Stimulated activated naive B cell treated with anti-CD40 and anti-IgM and Interleukin-4, amounts not matched to agents 10 μg/mL and 1 μg/mL and 100 μg/mL, for 72 hours (primary cell): ENCODE measurements around the gene BUD13.

Experiments used
- ATAC-seq, 2 donors: fragments of 150-1000 bp; cut with Tn5 transposase; replicated peaks; 2 replicates each; pipeline ENCODE4 v1.10.0; 2021; ENCODE audit warnings: moderate library complexity in 1 of 2
- DNase-seq: peaks from one replicate; pipeline ENCODE4 v3.0.0; 2021
- H3K27ac Mint-ChIP-seq: one replicate; pipeline ENCODE4 v1.8.0; 2022; ENCODE audit warnings: mild to moderate bottlenecking, mixed read lengths
- H3K27me3 Mint-ChIP-seq, 2 donors: one replicate each; pipeline ENCODE4 v1.8.0; 2022; ENCODE audit warnings: mixed read lengths in 2 of 2
- H3K36me3 Mint-ChIP-seq, 2 donors: one replicate each; pipeline ENCODE4 v1.8.0; 2022; ENCODE audit warnings: mixed read lengths in 2 of 2, mild to moderate bottlenecking in 1 of 2
- H3K4me1 Mint-ChIP-seq, 2 donors: one replicate each; pipeline ENCODE4 v1.8.0; 2022; ENCODE audit warnings: mixed read lengths in 2 of 2, mild to moderate bottlenecking in 1 of 2
- H3K4me3 Mint-ChIP-seq, 2 donors: one replicate each; pipeline ENCODE4 v1.8.0; 2022; ENCODE audit warnings: mild to moderate bottlenecking in 2 of 2, mixed read lengths in 2 of 2, moderate library complexity in 1 of 2
- H3K9me3 Mint-ChIP-seq, 2 donors: one replicate each; pipeline ENCODE4 v1.8.0; 2022; ENCODE audit warnings: mixed read lengths in 2 of 2, mild to moderate bottlenecking in 1 of 2

BUD13 gene

GRCh38 chr11:116788534-116788933, 15.7 kb upstream of the BUD13 start:
- H3K27ac Mint-ChIP-seq: peak overlapping the region; percentile 98
- ATAC-seq (no peak), DNase-seq (no peak)
- H3K27me3 Mint-ChIP-seq: peaks cover 7 to 10% of the 10 kb centered on the region in 2 donors
- H3K36me3 Mint-ChIP-seq: peaks cover 20 to 32% of the 10 kb centered on the region in 2 donors
- peaks cover 19 to 39% of the 10 kb centered on the region in 2 donors for H3K4me1 Mint-ChIP-seq
- no peaks in the 10 kb centered on the region for H3K9me3 Mint-ChIP-seq
- H3K4me3 Mint-ChIP-seq: peak overlapping the region; percentile 95 to 96

GRCh38 chr11:116787786-116788486, 15.1 kb upstream of the BUD13 start, which contains the start of gene ZPR1:
Gene ZPR1, minus strand, starts transcription at chr11:116788023. Its CDS starts 33 bp downstream, at chr11:116787990.
- Mint-ChIP-seq H3K4me1 (peaks cover 19 to 39% of the 10 kb centered on the region in 2 donors), H3K36me3 (peaks cover 26 to 38% of the 10 kb centered on the region in 2 donors), H3K9me3 (no peaks in the 10 kb centered on the region), H3K27ac (peak within 1 kb of the TSS; percentile 98), H3K4me3 (peak within 1 kb of the TSS; percentile 95 to 96), H3K27me3 (peaks cover 7 to 10% of the 10 kb centered on the region in 2 donors)
- peak; percentile 72 for DNase-seq
- ATAC-seq: peak; percentile 91 to 94

- peaks cover 29 to 44% of the 10 kb centered on the region in 2 donors for H3K36me3 Mint-ChIP-seq
- no peak for DNase-seq
- H3K27ac Mint-ChIP-seq: peak overlapping the region; percentile 90
Measured at GRCh38 chr11:116787436-116787785, 14.6 kb upstream of the BUD13 start.

GRCh38 chr11:116786966-116787365, 14.2 kb upstream of the BUD13 start:
- peaks cover 19 to 39% of the 10 kb centered on the region in 2 donors for H3K4me1 Mint-ChIP-seq
- H3K27me3 Mint-ChIP-seq: peaks cover 7 to 10% of the 10 kb centered on the region in 2 donors
- peak overlapping the region; percentile 90 for H3K27ac Mint-ChIP-seq
- no peak for DNase-seq
- H3K9me3 Mint-ChIP-seq: no peaks in the 10 kb centered on the region
- H3K36me3 Mint-ChIP-seq: peaks cover 33 to 48% of the 10 kb centered on the region in 2 donors
- ATAC-seq: no peak
- H3K4me3 Mint-ChIP-seq: peak overlapping the region; percentile 95 to 96

More at GRCh38 chr11:116787436-116787785, 14.6 kb upstream of the BUD13 start:
- H3K4me3 Mint-ChIP-seq: peak overlapping the region; percentile 95 to 96
- peaks cover 7 to 10% of the 10 kb centered on the region in 2 donors for H3K27me3 Mint-ChIP-seq
- H3K4me1 Mint-ChIP-seq: peaks cover 19 to 39% of the 10 kb centered on the region in 2 donors
- H3K9me3 Mint-ChIP-seq: no peaks in the 10 kb centered on the region
- peak; percentile 10 to 17 for ATAC-seq

GRCh38 chr11:116786326-116786725, 13.5 kb upstream of the BUD13 start:
- H3K27ac Mint-ChIP-seq: no peak overlapping the region
- peaks cover 39 to 54% of the 10 kb centered on the region in 2 donors for H3K36me3 Mint-ChIP-seq
- H3K4me1 Mint-ChIP-seq: peaks cover 19 to 40% of the 10 kb centered on the region in 2 donors
- H3K27me3 Mint-ChIP-seq: peaks cover 7 to 8% of the 10 kb centered on the region in 2 donors
- peak overlapping the region; percentile 95 to 96 for H3K4me3 Mint-ChIP-seq
- DNase-seq (no peak), ATAC-seq (no peak)
- H3K9me3 Mint-ChIP-seq: no peaks in the 10 kb centered on the region

- Mint-ChIP-seq H3K36me3 (peaks cover 54 to 77% of the 10 kb centered on the region in 2 donors), H3K27me3 (no peaks in the 10 kb centered on the region), H3K4me1 (peaks cover 16 to 42% of the 10 kb centered on the region in 2 donors), H3K4me3 (no peak overlapping the region), H3K9me3 (no peaks in the 10 kb centered on the region), H3K27ac (peak overlapping the region; percentile 9)
- DNase-seq (no peak), ATAC-seq (no peak)
Measured at GRCh38 chr11:116782728-116783127, 9.9 kb upstream of the BUD13 start.

GRCh38 chr11:116778556-116778955, 5.8 kb upstream of the BUD13 start:
- DNase-seq: no peak
- Mint-ChIP-seq H3K9me3 (no peaks in the 10 kb centered on the region), H3K27me3 (no peaks in the 10 kb centered on the region), H3K36me3 (peaks cover 55 to 73% of the 10 kb centered on the region in 2 donors), H3K4me1 (peaks cover 23 to 54% of the 10 kb centered on the region in 2 donors), H3K4me3 (no peak overlapping the region), H3K27ac (no peak overlapping the region)
- no peak for ATAC-seq

GRCh38 chr11:116777056-116777455, 4.3 kb upstream of the BUD13 start:
- Mint-ChIP-seq H3K9me3 (no peaks in the 10 kb centered on the region), H3K27ac (peak overlapping the region; percentile 6), H3K4me1 (peaks cover 25 to 58% of the 10 kb centered on the region in 2 donors), H3K4me3 (no peak overlapping the region), H3K36me3 (peaks cover 42 to 58% of the 10 kb centered on the region in 2 donors), H3K27me3 (no peaks in the 10 kb centered on the region)
- ATAC-seq (no peak), DNase-seq (no peak)

- no peaks in the 10 kb centered on the region for H3K9me3 Mint-ChIP-seq
- no peak for DNase-seq
- no peak for ATAC-seq
- H3K27ac Mint-ChIP-seq: peak overlapping the region; percentile 63
- peaks cover 28 to 62% of the 10 kb centered on the region in 2 donors for H3K4me1 Mint-ChIP-seq
- no peaks in the 10 kb centered on the region for H3K27me3 Mint-ChIP-seq
- H3K4me3 Mint-ChIP-seq: no peak overlapping the region
- peaks cover 38 to 54% of the 10 kb centered on the region in 2 donors for H3K36me3 Mint-ChIP-seq
Measured at GRCh38 chr11:116776522-116776984, 3.8 kb upstream of the BUD13 start.

- Mint-ChIP-seq H3K4me1 (peaks cover 32 to 62% of the 10 kb centered on the region in 2 donors), H3K27me3 (no peaks in the 10 kb centered on the region), H3K9me3 (no peaks in the 10 kb centered on the region), H3K4me3 (no peak overlapping the region), H3K27ac (peak overlapping the region; percentile 63), H3K36me3 (peaks cover 35 to 50% of the 10 kb centered on the region in 2 donors)
- DNase-seq: no peak
- no peak for ATAC-seq
Measured at GRCh38 chr11:116775975-116776374, 3.2 kb upstream of the BUD13 start.

GRCh38 chr11:116774661-116775060, 1.9 kb upstream of the BUD13 start:
- H3K27me3 Mint-ChIP-seq: no peaks in the 10 kb centered on the region
- ATAC-seq (no peak), DNase-seq (no peak)
- H3K36me3 Mint-ChIP-seq: peaks cover 35 to 48% of the 10 kb centered on the region in 2 donors
- peaks cover 33 to 68% of the 10 kb centered on the region in 2 donors for H3K4me1 Mint-ChIP-seq
- peak overlapping the region; percentile 86 for H3K27ac Mint-ChIP-seq
- H3K9me3 Mint-ChIP-seq: no peaks in the 10 kb centered on the region
- peak overlapping the region in 1 of 2 donors; percentile 7 for H3K4me3 Mint-ChIP-seq

- peak overlapping the region; percentile 100 for H3K27ac Mint-ChIP-seq
Measured at GRCh38 chr11:116773203-116774097, 663 bp upstream of the BUD13 start.

GRCh38 chr11:116771935-116772334, 852 bp downstream of the BUD13 start:
- H3K4me1 Mint-ChIP-seq: peaks cover 27 to 52% of the 10 kb centered on the region in 2 donors
- DNase-seq: no peak
- H3K9me3 Mint-ChIP-seq: no peaks in the 10 kb centered on the region
- H3K36me3 Mint-ChIP-seq: peaks cover 25 to 29% of the 10 kb centered on the region in 2 donors
- peak overlapping the region; percentile 87 to 100 for H3K4me3 Mint-ChIP-seq
- H3K27me3 Mint-ChIP-seq: no peaks in the 10 kb centered on the region
- peak overlapping the region; percentile 100 for H3K27ac Mint-ChIP-seq
- no peak for ATAC-seq

More at GRCh38 chr11:116773203-116774097, 663 bp upstream of the BUD13 start:
- peak overlapping the region; percentile 87 to 100 for H3K4me3 Mint-ChIP-seq
- H3K4me1 Mint-ChIP-seq: peaks cover 33 to 61% of the 10 kb centered on the region in 2 donors
- DNase-seq (no peak), ATAC-seq (peak; percentile 57 to 60)
- H3K9me3 Mint-ChIP-seq: no peaks in the 10 kb centered on the region
- H3K36me3 Mint-ChIP-seq: peaks cover 31 to 43% of the 10 kb centered on the region in 2 donors
- no peaks in the 10 kb centered on the region for H3K27me3 Mint-ChIP-seq

GRCh38 chr11:116762132-116762531, 10.7 kb downstream of the BUD13 start:
- no peaks in the 10 kb centered on the region for H3K27me3 Mint-ChIP-seq
- peaks cover 23 to 47% of the 10 kb centered on the region in 2 donors for H3K36me3 Mint-ChIP-seq
- H3K4me1 Mint-ChIP-seq: peaks cover 0 to 4% of the 10 kb centered on the region in 2 donors
- H3K27ac Mint-ChIP-seq: no peak overlapping the region
- ATAC-seq (no peak), DNase-seq (no peak)
- H3K4me3 Mint-ChIP-seq: no peak overlapping the region
- H3K9me3 Mint-ChIP-seq: no peaks in the 10 kb centered on the region
